CD14-positive monocyte (primary cell): ENCODE results near the gene COL10A1. TPM values are rescaled to one million over a fixed set of nuclear protein-coding genes. Genes with fewer than 3 reads are reported as not detected.
A peak's percentile ranks its signal among the peaks of the same experiment; 100 is the strongest.

Source experiments
- DNase-seq, 3 donors: peaks; one replicate each; pipeline ENCODE4 v3.0.0-alpha.2; 2011 to 2022
- H2AFZ ChIP-seq: 2 replicates; pipeline ENCODE4 v1.6.0; 2012; ENCODE audit warnings: mild to moderate bottlenecking, low read depth, low read length, inconsistent platforms; ENCODE audit not compliant: insufficient read depth, poor library complexity, severe bottlenecking
- H3K27ac ChIP-seq, 2 donors: 1 replicate in 1 of 2; 2 replicates in 1 of 2; pipeline ENCODE4 v1.5.1; 2012 to 2013; ENCODE audit warnings: low read length in 2 of 2, control low read depth in 1 of 2, inconsistent platforms in 1 of 2, low read depth in 1 of 2, mild to moderate bottlenecking in 1 of 2
- H3K27me3 ChIP-seq, 2 donors: one replicate each; pipeline versions ENCODE4 v1.6.0 to v1.6.1; 2011 to 2013; ENCODE audit warnings: low read length in 2 of 2; ENCODE audit not compliant: control insufficient read depth in 2 of 2, insufficient read depth in 2 of 2
- H3K36me3 ChIP-seq, 2 donors: replicated peaks in 1 of 2; 1 replicate in 1 of 2; 2 replicates in 1 of 2; pipeline versions ENCODE4 v1.5.1 to v1.6.1; 2012 to 2013; ENCODE audit warnings: low read length in 2 of 2, control low read depth in 1 of 2, inconsistent platforms in 1 of 2, mild to moderate bottlenecking in 1 of 2; ENCODE audit not compliant: insufficient read depth in 2 of 2, control insufficient read depth in 1 of 2
- H3K4me1 ChIP-seq, 2 donors: 1 replicate in 1 of 2; 2 replicates in 1 of 2; pipeline versions ENCODE4 v1.5.1 to v1.6.1; 2012 to 2013; ENCODE audit warnings: low read length in 2 of 2, control low read depth in 1 of 2, inconsistent platforms in 1 of 2, mild to moderate bottlenecking in 1 of 2, moderate library complexity in 1 of 2; ENCODE audit not compliant: insufficient read depth in 2 of 2, control insufficient read depth in 1 of 2
- H3K4me2 ChIP-seq: replicated peaks from 2 replicates; pipeline ENCODE3; 2012; ENCODE audit warnings: low read length, moderate library complexity, mild to moderate bottlenecking; ENCODE audit not compliant: poor library complexity, severe bottlenecking; ENCODE audit errors: extremely low read depth
- H3K4me3 ChIP-seq, 3 experiments: fragments of 200-600 bp in 1 of 3; sonication (generic) in 1 of 3; replicated peaks in 1 of 3; 1 replicate in 2 of 3; 2 replicates in 1 of 3; pipeline ENCODE4 v1.5.1; 2011 to 2013; ENCODE audit warnings: low read length in 3 of 3, mild to moderate bottlenecking in 3 of 3, control low read depth in 2 of 3, low read depth in 2 of 3, inconsistent platforms in 1 of 3, moderate library complexity in 1 of 3
- H3K79me2 ChIP-seq: 2 replicates; pipeline ENCODE4 v1.6.0; 2012; ENCODE audit warnings: mild to moderate bottlenecking, control low read depth, inconsistent platforms, low read length, moderate library complexity; ENCODE audit not compliant: insufficient read depth
- H3K9ac ChIP-seq: 2 replicates; pipeline ENCODE4 v1.6.0; 2017; ENCODE audit warnings: low read length, mild to moderate bottlenecking; ENCODE audit not compliant: insufficient read depth, poor library complexity, severe bottlenecking
- H3K9me3 ChIP-seq, 2 donors: replicated peaks in 1 of 2; 1 replicate in 1 of 2; 2 replicates in 1 of 2; pipeline versions ENCODE4 v1.5.1 to v1.6.1; 2012 to 2013; ENCODE audit warnings: low read length in 2 of 2, control low read depth in 1 of 2; ENCODE audit not compliant: control insufficient read depth in 1 of 2, insufficient read depth in 1 of 2
- H4K20me1 ChIP-seq: 2 replicates; pipeline ENCODE4 v1.6.0; 2012; ENCODE audit warnings: mild to moderate bottlenecking, low read length, control low read depth, moderate library complexity; ENCODE audit not compliant: insufficient read depth
- H3K27ac Mint-ChIP-seq, 7 donors: one replicate each; pipeline ENCODE4 v1.8.0; 2020; ENCODE audit warnings: mild to moderate bottlenecking in 7 of 7, mixed read lengths in 7 of 7, moderate library complexity in 6 of 7, inconsistent platforms in 2 of 7
- H3K27me3 Mint-ChIP-seq, 3 donors: one replicate each; pipeline ENCODE4 v1.8.0; 2021 to 2022; ENCODE audit warnings: low read depth in 3 of 3, mild to moderate bottlenecking in 3 of 3, mixed read lengths in 3 of 3, moderate library complexity in 3 of 3, inconsistent platforms in 1 of 3
- H3K36me3 Mint-ChIP-seq, 2 donors: one replicate each; pipeline ENCODE4 v1.8.0; 2020; ENCODE audit warnings: mixed read lengths in 2 of 2, inconsistent platforms in 1 of 2, mild to moderate bottlenecking in 1 of 2
- H3K4me1 Mint-ChIP-seq: one replicate; pipeline ENCODE4 v1.8.0; 2020; ENCODE audit warnings: mild to moderate bottlenecking, mixed read lengths
- H3K4me3 Mint-ChIP-seq, 2 donors: one replicate each; pipeline ENCODE4 v1.8.0; 2020; ENCODE audit warnings: mild to moderate bottlenecking in 2 of 2, mixed read lengths in 2 of 2, moderate library complexity in 1 of 2
- H3K9me3 Mint-ChIP-seq, 7 donors: one replicate each; pipeline ENCODE4 v1.8.0; 2020 to 2022; ENCODE audit warnings: mixed read lengths in 7 of 7, mild to moderate bottlenecking in 6 of 7, moderate library complexity in 6 of 7, inconsistent platforms in 2 of 7
- WGBS: methylation state at CpG from one replicate; pipeline ENCODE4 v1.1.5; 2013; ENCODE audit warnings: missing lambda C conversion rate; ENCODE audit not compliant: insufficient coverage; 5-methylcytosine and 5-hydroxymethylcytosine counted together
- intact Hi-C, 2 donors: fragments of 100-400 bp; cut with micrococcal nuclease; formaldehyde crosslinking; loops; one replicate each; pipeline versions ENCODE4 v1.15.0 to v1.15.1; 2023
- polyA plus RNA-seq, 3 donors: library from polyadenylated mRNA; depleted of rRNA in 1 of 3; unstranded in 2 of 3; stranded (reverse) in 1 of 3; fragments of 300-500 nt in 2 of 3; fragments of >200 nt in 1 of 3; fragmentation: Illumina TruSeq in 2 of 3; gene quantifications; 1 replicate in 2 of 3; 2 replicates in 1 of 3; pipeline ENCODE4 v1.2.3, GENCODE V29; 2012 to 2021
- TF ChIP-seq, protein P1 (sequence below): fragments of 200-600 bp; IDR thresholded peaks from one replicate; pipeline ENCODE4 v1.8.0; 2022; ENCODE audit warnings: antibody characterized with exemption, mild to moderate bottlenecking

COL10A1 gene
- polyA plus RNA-seq, 3 donors, result not detected

DNA sequence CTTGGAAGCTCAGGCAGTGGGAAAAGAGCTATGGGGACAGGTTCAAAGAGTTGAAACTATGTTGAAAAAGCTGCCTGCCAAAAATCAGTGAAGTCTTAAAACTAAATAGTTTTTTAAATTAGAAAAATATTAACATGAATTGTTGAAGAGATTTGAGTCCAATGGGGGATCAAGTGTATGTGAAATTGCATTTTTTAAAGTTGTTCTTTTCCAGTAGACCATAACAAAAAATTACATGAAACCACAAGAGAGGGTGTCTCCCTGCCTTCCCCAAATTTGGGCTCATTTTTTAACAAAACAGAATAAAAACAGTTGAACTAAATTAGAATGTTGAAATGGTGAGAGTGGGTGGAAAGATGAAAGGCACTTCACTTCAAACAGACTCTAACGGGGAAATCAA lies 31.5 kb upstream of the COL10A1 start:
- Mint-ChIP-seq H3K4me3 (no peak overlapping the region), H3K36me3 (peaks cover 3 to 4% of the 10 kb centered on the region in 2 donors), H3K27ac (no peak overlapping the region), H3K4me1 (no peaks in the 10 kb centered on the region), H3K9me3 (peaks cover 0 to 4% (median 0%) of the 10 kb centered on the region in 7 donors), H3K27me3 (peaks cover 0 to 1% (median 0%) of the 10 kb centered on the region in 3 donors)
- Histone ChIP-seq H3K4me2 (no peak overlapping the region), H4K20me1 (no peaks in the 10 kb centered on the region), H3K36me3 (no peaks in the 10 kb centered on the region), H3K4me3 (no peak overlapping the region), H2AFZ (no peak overlapping the region), H3K27me3 (no peaks in the 10 kb centered on the region), H3K79me2 (no peaks in the 10 kb centered on the region), H3K9me3 (no peaks in the 10 kb centered on the region), H3K4me1 (no peaks in the 10 kb centered on the region), H3K9ac (no peak overlapping the region), H3K27ac (no peak overlapping the region)
- intact Hi-C loops, result no loop called here
- TF ChIP-seq, protein P1, sequence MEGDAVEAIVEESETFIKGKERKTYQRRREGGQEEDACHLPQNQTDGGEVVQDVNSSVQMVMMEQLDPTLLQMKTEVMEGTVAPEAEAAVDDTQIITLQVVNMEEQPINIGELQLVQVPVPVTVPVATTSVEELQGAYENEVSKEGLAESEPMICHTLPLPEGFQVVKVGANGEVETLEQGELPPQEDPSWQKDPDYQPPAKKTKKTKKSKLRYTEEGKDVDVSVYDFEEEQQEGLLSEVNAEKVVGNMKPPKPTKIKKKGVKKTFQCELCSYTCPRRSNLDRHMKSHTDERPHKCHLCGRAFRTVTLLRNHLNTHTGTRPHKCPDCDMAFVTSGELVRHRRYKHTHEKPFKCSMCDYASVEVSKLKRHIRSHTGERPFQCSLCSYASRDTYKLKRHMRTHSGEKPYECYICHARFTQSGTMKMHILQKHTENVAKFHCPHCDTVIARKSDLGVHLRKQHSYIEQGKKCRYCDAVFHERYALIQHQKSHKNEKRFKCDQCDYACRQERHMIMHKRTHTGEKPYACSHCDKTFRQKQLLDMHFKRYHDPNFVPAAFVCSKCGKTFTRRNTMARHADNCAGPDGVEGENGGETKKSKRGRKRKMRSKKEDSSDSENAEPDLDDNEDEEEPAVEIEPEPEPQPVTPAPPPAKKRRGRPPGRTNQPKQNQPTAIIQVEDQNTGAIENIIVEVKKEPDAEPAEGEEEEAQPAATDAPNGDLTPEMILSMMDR, result no peak
- no peak for DNase-seq
- no CpG with 5 or more reads among the region's 1 CpG for WGBS

DNA sequence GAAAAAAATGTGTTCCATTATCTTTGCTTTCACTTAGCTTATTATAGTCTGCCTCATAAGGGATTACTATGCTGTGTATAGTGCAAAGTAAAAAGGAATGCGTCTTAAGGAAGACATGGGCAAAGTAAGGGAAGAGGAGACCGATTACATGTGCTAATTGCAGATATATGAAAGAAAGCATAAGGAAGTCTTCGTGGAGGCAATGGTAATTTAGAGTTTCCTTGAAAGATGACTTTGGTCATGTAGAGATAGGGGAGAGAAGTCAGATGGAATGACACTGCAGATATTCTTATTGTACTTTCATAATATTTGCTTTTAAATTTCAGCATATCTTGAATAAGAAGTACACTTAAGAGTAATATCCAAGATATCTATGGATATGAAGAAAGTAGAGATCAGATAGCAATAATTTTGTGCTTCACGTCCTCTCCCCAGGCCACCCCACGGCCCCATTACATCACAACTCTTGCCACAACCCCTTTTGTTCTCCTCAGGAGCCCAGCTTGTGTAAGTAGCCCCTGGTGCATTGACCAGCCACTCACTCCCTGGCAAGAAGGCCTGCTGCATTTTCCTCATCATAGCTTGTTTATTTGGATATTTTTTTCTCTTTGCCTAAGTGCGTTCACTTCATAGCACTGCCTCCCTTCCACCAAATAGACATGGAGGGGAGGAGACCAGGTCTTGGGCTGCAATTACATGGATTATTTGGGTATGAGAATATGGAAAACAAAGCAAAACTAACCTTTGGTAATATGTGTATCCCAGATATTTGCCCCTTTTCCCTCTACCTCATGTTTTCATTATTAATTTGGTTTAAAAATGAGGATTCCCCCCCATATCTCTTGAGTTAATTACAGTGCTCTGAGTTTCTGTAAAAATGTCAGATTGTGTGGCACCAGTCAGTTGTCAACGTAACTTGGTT lies 30.7 kb upstream of the COL10A1 start:
- Histone ChIP-seq H3K27ac (no peak overlapping the region), H4K20me1 (no peaks in the 10 kb centered on the region), H3K4me3 (no peak overlapping the region), H3K4me1 (no peaks in the 10 kb centered on the region), H3K4me2 (no peak overlapping the region), H3K36me3 (no peaks in the 10 kb centered on the region), H3K9me3 (no peaks in the 10 kb centered on the region), H3K79me2 (no peaks in the 10 kb centered on the region), H3K9ac (no peak overlapping the region), H3K27me3 (no peaks in the 10 kb centered on the region), H2AFZ (no peak overlapping the region)
- H3K36me3 Mint-ChIP-seq, result peaks cover 3 to 4% of the 10 kb centered on the region in 2 donors
- DNase-seq, result no peak
- H3K4me3 Mint-ChIP-seq, result no peak overlapping the region
- peaks cover 0 to 1% (median 0%) of the 10 kb centered on the region in 3 donors for H3K27me3 Mint-ChIP-seq
- TF ChIP-seq, protein P1, result no peak
- no peaks in the 10 kb centered on the region for H3K4me1 Mint-ChIP-seq
- intact Hi-C loops, result no loop called here
- WGBS, result 40% methylated on average over 4 of the region's 7 CpGs
- peak overlapping the region in 1 of 7 donors; percentile 35 for H3K27ac Mint-ChIP-seq
- H3K9me3 Mint-ChIP-seq, result peaks cover 0 to 4% (median 0%) of the 10 kb centered on the region in 7 donors
